ENCODE data around the gene ILF3. TPM values are rescaled to one million over a fixed set of nuclear protein-coding genes. Genes with fewer than 3 reads are reported as not detected.

ILF3 gene
- total and polyA plus RNA-seq, 2 experiments from 2014 or later: 573 to 616 TPM

GRCh38 chr19:10740798-10741197 lies 86.7 kb downstream of the ILF3 start:
- Histone ChIP-seq H2AFZ (no peak overlapping the region), H3K27me3 (ENCODE audit: insufficient read depth) (no peaks in the 10 kb centered on the region), H4K20me1 (replicated peaks; ENCODE audit: insufficient read depth) (peaks cover 38% of the 10 kb centered on the region), H3K4me3 (no peak overlapping the region), H3K4me1 (ENCODE audit: insufficient read depth) (no peaks in the 10 kb centered on the region), H3K9me2 (ENCODE audit: insufficient read depth) (no peaks in the 10 kb centered on the region), H3K4me2 (no peak overlapping the region), H3F3A (replicated peaks; ENCODE audit: low read depth) (0 out of 2 replicates have a peak, but pooled peaks cover 2% of the 10 kb centered on the region), H3K27ac (ENCODE audit: low read depth) (no peak overlapping the region), H3K36me3 (ENCODE audit: insufficient read depth) (no peaks in the 10 kb centered on the region; the same call in 1 of the 2 replicates), H3K79me2 (replicated peaks; ENCODE audit: insufficient read depth) (peaks cover 97% of the 10 kb centered on the region)
- H3K9me3 Mint-ChIP-seq: peaks cover 7% of the 10 kb centered on the region; the same call in 2 of the 3 replicates
- H3K27me3 Mint-ChIP-seq (ENCODE audit: insufficient read depth, low read depth, poor library complexity): peaks cover 13% of the 10 kb centered on the region
- H3K27ac Mint-ChIP-seq: no peak overlapping the region
- no peak for TF ChIP-seq ZNF462 (CRISPR knock-in tag; IDR thresholded peaks at IDR 0.05)
- no peak for TF ChIP-seq ZNF114 (CRISPR knock-in tag; IDR thresholded peaks at IDR 0.05)
- no peak for TF ChIP-seq EZH2 (IDR thresholded peaks at IDR 0.05; ENCODE audit: low read depth, unreplicated experiment)
- TF ChIP-seq REST (IDR thresholded peaks at IDR 0.05; ENCODE audit: unreplicated experiment): no peak
- TF ChIP-seq POLR2AphosphoS5 (IDR thresholded peaks at IDR 0.05; ENCODE audit: low read depth): no peak
- TF ChIP-seq JUNB (IDR thresholded peaks at IDR 0.05; ENCODE audit: unreplicated experiment): no peak
- TF ChIP-seq ZNF331 (CRISPR knock-in tag; IDR thresholded peaks at IDR 0.05; ENCODE audit: low read depth): no peak
- TF ChIP-seq STAT1 (IDR thresholded peaks at IDR 0.05; ENCODE audit: unreplicated experiment): no peak
- TF ChIP-seq CREB1 (CRISPR knock-in tag; IDR thresholded peaks at IDR 0.05; ENCODE audit: low read depth): no peak
- no peak for TF ChIP-seq CTCF (conservative IDR thresholded peaks at IDR 0.05; ENCODE audit: low read depth in 2 of 2)
- no peak for TF ChIP-seq EZH2phosphoT487 (IDR thresholded peaks at IDR 0.05; ENCODE audit: unreplicated experiment)
- TF ChIP-seq NANOG (IDR thresholded peaks at IDR 0.05; ENCODE audit: borderline replicate concordance): no peak
- TF ChIP-seq ETS1 (IDR thresholded peaks at IDR 0.05): no peak
- ATAC-seq (no peak), DNase-seq (ENCODE audit: low spot score) (no peak)
- peaks cover 19% of the 10 kb centered on the region for H3K4me1 Mint-ChIP-seq
- H3K4me3 Mint-ChIP-seq: no peak overlapping the region
- H3K36me3 Mint-ChIP-seq (ENCODE audit: low read depth): peaks cover 11% of the 10 kb centered on the region; the same call in 2 of the 3 replicates
